Measurements from ENCODE around the gene FAR2.
"Not testable (repeated sequence)": the region's sequence is repeated elsewhere in the genome, so short reads cannot be mapped to it uniquely, and the experiment has no call there.

FAR2 gene

GRCh38 chr12:29281371-29282005 lies 132.4 kb downstream of the FAR2 start:
- DNase-seq (ENCODE audit: low read depth in 2 of 2) = no peak

GRCh38 chr12:29282031-29282816 lies 133.1 kb downstream of the FAR2 start:
- DNase-seq (ENCODE audit: low read depth in 2 of 2) = no peak

- no peak for DNase-seq (ENCODE audit: low read depth in 2 of 2)
Measured at GRCh38 chr12:29283969-29284700, 135.1 kb downstream of the FAR2 start.

GRCh38 chr12:29286081-29286790 lies 137.2 kb downstream of the FAR2 start:
- DNase-seq (ENCODE audit: low read depth in 2 of 2) = no peak

- DNase-seq (ENCODE audit: low read depth in 2 of 2) = no peak
Measured at GRCh38 chr12:29287622-29288021, 138.5 kb downstream of the FAR2 start.

- no peak for DNase-seq (ENCODE audit: low read depth in 2 of 2)
Measured at GRCh38 chr12:29288031-29288430, 139.0 kb downstream of the FAR2 start.

GRCh38 chr12:29290475-29290874 lies 141.4 kb downstream of the FAR2 start:
- not testable (repeated sequence) for DNase-seq (ENCODE audit: low read depth in 2 of 2)

- DNase-seq (ENCODE audit: low read depth in 2 of 2) = no peak
Measured at GRCh38 chr12:29291226-29291625, 142.1 kb downstream of the FAR2 start.

- DNase-seq (ENCODE audit: low read depth in 2 of 2) = no peak
Measured at GRCh38 chr12:29299633-29300032, 150.6 kb downstream of the FAR2 start.

GRCh38 chr12:29301114-29301513 lies 152.0 kb downstream of the FAR2 start:
- no peak for DNase-seq (ENCODE audit: low read depth in 2 of 2)

GRCh38 chr12:29304388-29304787 lies 155.3 kb downstream of the FAR2 start:
- DNase-seq (ENCODE audit: low read depth in 2 of 2) = no peak

- DNase-seq (ENCODE audit: low read depth in 2 of 2) = no peak
Measured at GRCh38 chr12:29306266-29306665, 157.2 kb downstream of the FAR2 start.

GRCh38 chr12:29306682-29307081 lies 157.6 kb downstream of the FAR2 start:
- no peak for DNase-seq (ENCODE audit: low read depth in 2 of 2)

GRCh38 chr12:29309320-29309902 lies 160.3 kb downstream of the FAR2 start:
- no peak for DNase-seq (ENCODE audit: low read depth in 2 of 2)

GRCh38 chr12:29310899-29311298 lies 161.8 kb downstream of the FAR2 start:
- DNase-seq (ENCODE audit: low read depth in 2 of 2) = no peak

- DNase-seq (ENCODE audit: low read depth in 2 of 2) = no peak
Measured at GRCh38 chr12:29314416-29314815, 165.3 kb downstream of the FAR2 start.

- no peak for DNase-seq (ENCODE audit: low read depth in 2 of 2)
Measured at GRCh38 chr12:29316752-29317151, 167.7 kb downstream of the FAR2 start.

GRCh38 chr12:29317556-29318363 lies 168.7 kb downstream of the FAR2 start:
- no peak for DNase-seq (ENCODE audit: low read depth in 2 of 2)

- DNase-seq (ENCODE audit: low read depth in 2 of 2) = no peak
Measured at GRCh38 chr12:29320295-29321085, 171.4 kb downstream of the FAR2 start.

GRCh38 chr12:29322157-29322556 lies 173.1 kb downstream of the FAR2 start:
- DNase-seq (ENCODE audit: low read depth in 2 of 2) = no peak

All from stimulated activated CD8-positive, alpha-beta memory T cell treated with anti-CD3 and anti-CD28 coated beads, Interleukin-2, amount 100 ng/mL, for 1 hour (primary cell).